ENCODE results near the gene POLQ.
"Not testable (repeated sequence)": the region's sequence is repeated elsewhere in the genome, so short reads cannot be mapped to it uniquely, and the experiment has no call there.

The POLQ gene

GRCh38 chr3:121545574-121546455 lies at the start of gene POLQ:
Gene POLQ (minus strand): TSS chr3:121545988. CDS start chr3:121545877, 111 bp downstream.
- DNase-seq, result peak; percentile 94

GRCh38 chr3:121594850-121595249 lies 49.1 kb upstream of the POLQ start:
- no peak for DNase-seq

GRCh38 chr3:121593806-121594205 lies 48.0 kb upstream of the POLQ start:
- not testable (repeated sequence) for DNase-seq

- DNase-seq, result no peak
These were observed 47.3 kb upstream of the POLQ start, which contains the start of gene FBXO40 for GRCh38 chr3:121592856-121593702. Gene FBXO40 (plus strand): TSS chr3:121593379. CDS start chr3:121620576, 27,197 bp downstream.

- DNase-seq, result no peak
These were observed 38.6 kb upstream of the POLQ start for GRCh38 chr3:121584418-121584817.

DNA sequence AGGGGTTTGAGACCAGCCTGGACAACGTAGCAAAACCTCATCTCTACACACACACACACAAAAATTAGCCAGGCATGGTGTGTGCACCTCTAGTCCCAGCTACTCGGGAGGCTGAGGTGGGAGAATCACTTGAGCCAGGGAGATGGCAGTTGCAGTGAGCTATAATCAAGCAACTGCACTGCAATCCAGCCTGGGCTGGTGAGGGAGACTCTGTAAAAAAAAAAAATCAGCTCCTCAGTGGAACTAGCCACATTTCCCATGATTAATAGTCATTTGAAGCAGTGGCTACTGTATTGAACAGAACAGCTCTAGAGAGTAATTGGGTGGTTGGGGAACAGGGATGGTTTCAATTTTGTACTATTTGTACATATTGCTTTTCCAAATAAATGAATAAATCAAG lies 35.9 kb upstream of the POLQ start:
- no peak for DNase-seq

GRCh38 chr3:121574449-121574848 lies 28.7 kb upstream of the POLQ start:
- no peak for DNase-seq

DNA sequence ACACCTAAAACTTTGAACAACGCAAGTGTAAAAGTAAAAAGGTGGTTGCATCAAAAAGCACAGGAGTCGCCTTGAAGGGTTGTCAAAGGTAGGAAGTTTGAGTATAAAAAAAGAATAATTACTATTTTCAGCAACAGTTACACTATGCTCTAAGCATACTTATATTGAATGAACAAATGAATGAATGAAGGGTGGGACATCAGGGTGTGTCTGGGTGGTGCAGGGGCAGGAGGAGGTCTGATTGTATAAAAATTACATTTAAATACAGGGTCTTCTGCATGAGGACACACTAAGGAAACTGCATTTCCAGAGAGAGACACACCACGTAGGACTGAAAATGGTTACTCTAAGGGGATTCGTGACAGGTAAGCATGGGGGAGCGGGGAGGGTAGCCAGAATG lies 21.9 kb upstream of the POLQ start, which contains the start of gene ARGFX:
Gene ARGFX (plus strand): TSS at position 301 of the 400 bp plus-strand sequence. CDS start 2,765 bp downstream, outside the sequence.
- DNase-seq, result no peak

DNA sequence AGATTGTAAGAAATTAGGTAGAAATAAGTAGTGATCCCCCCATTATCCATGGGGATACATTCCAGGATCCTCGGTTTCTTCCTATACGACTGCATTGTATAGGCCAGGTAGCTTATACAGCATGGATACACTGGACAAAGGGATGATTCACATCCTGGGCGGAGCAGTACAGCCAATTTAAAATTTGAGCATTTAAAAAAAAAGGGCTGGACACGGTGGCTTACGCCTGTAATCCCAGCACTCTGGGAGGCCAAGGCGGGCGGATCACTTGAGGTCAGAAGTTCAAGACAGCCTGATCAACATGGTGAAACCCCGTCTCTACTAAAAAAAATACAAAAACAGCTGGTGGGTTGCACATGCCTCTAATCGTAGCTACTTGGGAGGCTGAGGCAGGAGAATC lies 21.0 kb upstream of the POLQ start:
- DNase-seq, result no peak

DNA sequence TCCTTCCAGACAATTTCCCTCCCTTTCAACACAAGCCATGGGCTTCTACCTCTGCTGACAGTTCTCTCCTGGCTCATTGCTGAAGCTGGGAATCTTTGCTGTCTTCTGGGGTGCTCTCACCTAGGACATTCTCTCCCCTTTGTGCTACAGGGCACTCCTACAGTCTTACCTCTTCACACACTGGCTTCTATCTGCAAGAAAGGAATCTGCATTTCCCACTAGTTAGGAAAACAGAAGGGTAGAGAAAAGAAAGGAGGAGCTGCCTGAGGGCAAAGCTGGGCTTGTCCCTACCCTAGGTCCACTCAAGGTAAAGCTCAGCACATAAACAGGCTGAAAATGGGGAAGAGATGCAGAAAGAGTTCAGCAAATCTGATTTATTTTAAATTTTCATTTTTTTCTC lies 16.4 kb upstream of the POLQ start:
- DNase-seq, result no peak

DNA sequence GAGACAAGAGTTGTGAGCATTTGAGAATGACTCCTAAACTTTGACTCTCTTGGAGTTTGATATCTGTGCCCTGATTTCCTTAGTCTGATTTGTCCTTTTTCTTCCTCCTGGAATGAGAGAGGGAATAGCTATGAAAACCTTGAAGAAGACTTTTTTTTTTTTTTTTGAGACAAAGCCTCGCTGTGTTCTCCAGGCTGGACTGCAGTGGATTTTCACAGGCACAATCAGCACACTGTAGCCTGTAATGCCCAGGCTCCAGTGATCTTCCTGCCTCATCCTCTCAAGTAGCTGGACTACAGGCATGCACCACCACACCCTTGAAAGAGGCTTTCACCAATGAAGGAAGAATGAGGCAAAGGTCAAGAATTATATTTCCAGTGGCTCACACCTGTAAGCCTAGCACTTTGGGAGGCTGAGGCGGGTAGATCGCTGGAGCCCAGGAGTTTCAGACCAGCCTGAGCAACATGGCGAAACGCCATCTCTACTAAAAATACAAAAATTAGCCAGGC lies 11.7 kb upstream of the POLQ start:
- DNase-seq, result no peak

DNA sequence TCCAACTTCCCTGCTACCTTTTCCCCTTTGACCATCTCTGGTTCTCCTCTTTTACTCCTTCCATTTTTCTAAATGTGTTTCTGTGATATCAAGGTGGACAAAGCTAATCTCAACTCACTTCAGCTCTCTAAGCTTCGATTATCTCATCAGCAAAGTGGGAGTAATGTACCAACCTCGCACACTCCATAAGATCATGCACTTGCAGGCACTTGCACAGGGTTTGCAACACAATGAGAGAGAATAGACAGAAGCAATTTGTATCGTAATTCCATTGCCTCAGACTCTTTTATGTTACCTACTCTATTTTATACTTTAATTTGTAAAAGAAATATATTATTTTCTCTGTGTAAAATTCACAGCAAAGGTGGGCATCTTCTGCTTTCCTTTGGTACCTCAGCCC lies 7.0 kb upstream of the POLQ start:
- DNase-seq, result no peak

DNA sequence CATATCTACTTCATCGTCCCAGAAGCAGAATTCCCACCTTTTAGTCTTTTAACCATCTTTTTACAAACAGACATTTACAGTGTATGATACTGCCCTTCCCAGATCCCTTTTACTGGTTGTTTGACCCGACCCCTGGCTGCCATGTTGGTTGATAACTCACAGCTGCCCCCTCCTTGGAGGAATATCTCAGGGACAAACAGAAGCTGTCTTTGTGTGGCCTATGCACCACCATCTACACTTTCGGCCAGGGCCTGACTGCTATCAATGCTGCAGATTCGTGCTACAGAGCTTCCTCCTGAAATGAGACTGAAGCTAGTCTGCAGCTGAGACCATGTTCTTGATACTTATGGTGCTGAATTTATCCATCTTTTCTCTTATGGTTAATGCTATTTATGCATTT lies 6.6 kb upstream of the POLQ start:
- no peak for DNase-seq

DNA sequence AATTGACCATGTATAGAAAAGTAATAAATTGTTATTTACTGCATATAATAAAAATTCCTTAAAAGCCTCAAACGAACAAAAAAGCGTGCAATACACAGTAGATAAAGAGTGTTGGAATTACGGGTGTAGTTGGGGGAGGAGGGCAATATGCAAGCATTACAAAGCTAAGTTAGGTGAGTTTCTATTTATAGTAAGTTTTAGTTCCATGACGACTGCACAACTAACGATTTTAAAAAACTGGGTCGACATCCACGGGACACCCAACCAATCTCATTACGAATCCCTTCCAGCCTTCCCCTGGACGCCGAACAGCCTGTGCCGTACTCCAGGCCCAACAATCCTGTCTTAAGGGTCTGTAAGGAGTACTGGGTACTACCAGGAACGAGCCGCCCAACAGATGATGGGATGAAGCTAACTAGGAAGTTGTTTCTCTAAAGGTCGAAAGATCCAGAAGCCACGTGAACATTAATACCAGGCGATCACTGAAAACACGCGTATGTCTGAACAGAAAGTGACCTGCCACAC lies 677 bp downstream of the POLQ start:
- DNase-seq, result no peak

- DNase-seq, result no peak
These were observed 2.9 kb downstream of the POLQ start for GRCh38 chr3:121542924-121543323.

GRCh38 chr3:121531269-121531668 lies 14.5 kb downstream of the POLQ start:
- no peak for DNase-seq

DNA sequence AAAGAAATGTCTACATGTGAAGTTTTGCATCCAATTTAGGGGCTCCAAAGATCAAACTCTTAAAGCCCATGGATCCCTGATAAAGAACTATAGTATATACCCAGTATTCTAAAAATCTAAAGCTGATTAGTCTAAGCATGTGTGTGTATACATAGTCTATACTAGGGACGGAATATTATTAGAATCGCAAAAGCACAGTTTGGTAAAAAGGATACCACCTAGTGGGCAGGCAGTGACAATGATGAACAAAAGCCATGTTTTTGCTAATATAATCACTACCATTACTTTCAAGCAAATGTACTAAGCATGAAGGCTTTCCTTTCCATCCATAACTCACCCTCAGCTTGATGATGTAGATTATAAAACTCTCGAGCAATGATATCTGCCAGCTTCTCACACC lies 16.5 kb downstream of the POLQ start:
- no peak for DNase-seq

DNA sequence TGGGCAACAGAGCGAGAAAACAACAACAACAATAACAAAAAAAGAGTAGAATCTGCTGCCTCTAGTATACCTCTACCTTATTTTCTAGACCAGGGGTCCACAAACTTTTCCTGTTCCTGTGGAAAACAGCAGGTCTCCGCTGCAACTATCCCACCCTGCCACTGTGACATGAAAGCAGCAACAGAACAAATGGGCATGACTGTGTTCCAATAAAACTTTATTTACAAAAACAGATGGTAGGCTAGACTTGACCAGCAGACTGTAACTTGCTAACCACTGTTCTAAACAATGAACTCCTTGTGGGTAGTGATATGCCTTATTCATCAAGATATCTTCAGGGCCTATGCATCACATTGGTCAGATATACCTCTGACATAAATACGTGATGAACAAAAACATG lies 25.3 kb downstream of the POLQ start:
- no peak for DNase-seq

- no peak for DNase-seq
These were observed 27.7 kb downstream of the POLQ start for GRCh38 chr3:121517953-121518655.

- no peak for DNase-seq
These were observed 29.9 kb downstream of the POLQ start for GRCh38 chr3:121515862-121516261.

DNA sequence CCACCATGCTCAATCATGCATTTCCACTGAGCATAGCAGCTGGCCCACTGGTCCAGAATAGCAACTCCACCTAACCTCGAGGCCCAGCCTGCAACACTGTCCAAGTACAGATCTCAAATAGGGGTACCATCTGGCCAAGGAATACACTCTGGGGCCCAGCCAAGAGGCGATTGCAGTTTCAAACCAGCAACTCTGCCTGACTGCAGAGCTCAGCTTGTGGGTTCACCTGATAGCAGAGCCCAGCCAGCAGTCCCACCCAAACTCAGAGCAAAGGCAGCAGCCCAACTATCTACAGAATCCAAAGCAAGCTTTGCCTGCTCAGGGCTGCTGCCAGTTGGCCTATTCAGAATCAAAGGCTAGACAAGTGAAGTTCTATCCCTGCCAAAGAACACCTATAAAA lies 30.5 kb downstream of the POLQ start:
- no peak for DNase-seq

- DNase-seq, result no peak
These were observed 31.3 kb downstream of the POLQ start for GRCh38 chr3:121514496-121514895.

DNA sequence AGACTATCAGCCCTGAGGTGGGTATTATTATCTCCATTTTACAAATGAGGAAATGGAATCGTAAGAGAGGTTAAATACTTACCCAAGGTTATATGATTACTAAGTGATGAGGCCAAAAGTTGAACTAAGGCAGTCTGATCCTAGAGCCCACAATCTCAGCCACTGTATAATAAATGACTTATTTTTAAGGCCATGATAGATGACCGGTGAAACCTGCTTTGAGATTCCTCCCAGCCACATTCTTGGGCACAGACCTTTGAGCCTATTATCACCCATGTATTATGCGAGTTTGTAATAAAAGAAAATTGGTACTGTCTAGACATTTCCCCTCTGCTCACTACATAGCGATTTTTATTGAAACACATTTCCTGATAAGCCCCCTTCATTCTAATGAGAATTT lies 37.4 kb downstream of the POLQ start:
- DNase-seq, result no peak
